Kidney epithelial cell (primary cell): ENCODE results near the gene SARS1. TPM values are rescaled to one million over a fixed set of nuclear protein-coding genes. Genes with fewer than 3 reads are reported as not detected.

ENCODE experiments used
- DNase-seq: peaks from one replicate; pipeline ENCODE4 v3.0.0-alpha.2; 2010; ENCODE audit warnings: low read depth
- H3K27me3 ChIP-seq: 2 replicates; pipeline ENCODE4 v1.6.0; 2011; ENCODE audit warnings: low read length; ENCODE audit not compliant: control insufficient read depth, insufficient read depth
- H3K36me3 ChIP-seq: 2 replicates; pipeline ENCODE4 v1.5.1; 2011; ENCODE audit warnings: low read length; ENCODE audit not compliant: control insufficient read depth, insufficient read depth
- H3K4me3 ChIP-seq: 2 replicates; pipeline ENCODE4 v1.5.1; 2011; ENCODE audit warnings: low read depth, mild to moderate bottlenecking, control low read depth, low read length
- CTCF ChIP-seq: IDR thresholded peaks from 2 replicates; pipeline ENCODE4 v1.5.1; 2011; ENCODE audit warnings: mild to moderate bottlenecking, moderate library complexity, low read length, control low read depth, inconsistent platforms; ENCODE audit not compliant: insufficient read depth, poor library complexity, severe bottlenecking
- total RNA-seq: library from RNA; depleted of rRNA; stranded (reverse); fragments of >200 nt; gene quantifications from 2 replicates; pipeline ENCODE4 v1.2.3, GENCODE V29; 2015

Gene SARS1
- total RNA-seq, 1 donor from 2014 or later, result 411 TPM

GRCh38 chr1:109241344-109241743 lies 27.6 kb downstream of the SARS1 start:
- no peak for DNase-seq
- Histone ChIP-seq H3K27me3 (no peaks in the 10 kb centered on the region), H3K4me3 (no peak overlapping the region), H3K36me3 (peaks cover 5% of the 10 kb centered on the region)
- TF ChIP-seq CTCF, result no peak

- Histone ChIP-seq H3K4me3 (no peak overlapping the region), H3K36me3 (peaks cover 5% of the 10 kb centered on the region), H3K27me3 (no peaks in the 10 kb centered on the region)
- no peak for TF ChIP-seq CTCF
- no peak for DNase-seq
Observed at GRCh38 chr1:109241841-109242345, 28.2 kb downstream of the SARS1 start.

GRCh38 chr1:109242387-109242786 lies 28.7 kb downstream of the SARS1 start:
- peaks cover 5% of the 10 kb centered on the region for H3K36me3 ChIP-seq
- H3K4me3 ChIP-seq, result no peak overlapping the region
- no peaks in the 10 kb centered on the region for H3K27me3 ChIP-seq
- DNase-seq, result no peak
- no peak for TF ChIP-seq CTCF

- peaks cover 2% of the 10 kb centered on the region for H3K36me3 ChIP-seq
- no peak for TF ChIP-seq CTCF
Observed at GRCh38 chr1:109243221-109243620, 29.5 kb downstream of the SARS1 start.

GRCh38 chr1:109243860-109244552 lies 30.3 kb downstream of the SARS1 start:
- no peaks in the 10 kb centered on the region for H3K27me3 ChIP-seq
- no peak for DNase-seq
- no peak overlapping the region for H3K4me3 ChIP-seq
- H3K36me3 ChIP-seq, result no peaks in the 10 kb centered on the region
- no peak for TF ChIP-seq CTCF

More at GRCh38 chr1:109243221-109243620, 29.5 kb downstream of the SARS1 start:
- no peak for DNase-seq
- H3K27me3 ChIP-seq, result no peaks in the 10 kb centered on the region
- H3K4me3 ChIP-seq, result no peak overlapping the region

- Histone ChIP-seq H3K27me3 (no peaks in the 10 kb centered on the region), H3K4me3 (no peak overlapping the region), H3K36me3 (no peaks in the 10 kb centered on the region)
- TF ChIP-seq CTCF, result no peak
- DNase-seq, result no peak
Observed at GRCh38 chr1:109246141-109246551, 32.4 kb downstream of the SARS1 start.
